Endodermal cell (in vitro differentiated cells): Measurements from ENCODE around the gene PLXNB2. TPM values are rescaled to one million over a fixed set of nuclear protein-coding genes. Genes with fewer than 3 reads are reported as not detected.

Source experiments
- DNase-seq: peaks from one replicate; pipeline ENCODE4 v3.0.0-alpha.2; 2017
- H3K27ac ChIP-seq: 2 replicates; pipeline ENCODE4 v1.5.1; 2013; ENCODE audit warnings: mild to moderate bottlenecking, low read depth, low read length, moderate library complexity
- H3K27me3 ChIP-seq: 2 replicates; pipeline ENCODE4 v1.6.1; 2013; ENCODE audit warnings: mild to moderate bottlenecking, low read length, moderate library complexity; ENCODE audit not compliant: insufficient read depth, control insufficient read depth, poor library complexity, severe bottlenecking
- H3K36me3 ChIP-seq: 2 replicates; pipeline ENCODE4 v1.7.0; 2013; ENCODE audit warnings: mild to moderate bottlenecking, low read length, moderate library complexity; ENCODE audit not compliant: control insufficient read depth, insufficient read depth
- H3K4me1 ChIP-seq: one replicate; pipeline ENCODE4 v1.7.0; 2013; ENCODE audit warnings: low read length; ENCODE audit not compliant: control insufficient read depth, insufficient read depth
- H3K4me3 ChIP-seq: 2 replicates; pipeline ENCODE4 v1.5.1; 2013; ENCODE audit warnings: mild to moderate bottlenecking, low read length, moderate library complexity
- H3K9ac ChIP-seq: 2 replicates; pipeline ENCODE4 v1.6.1; 2013; ENCODE audit warnings: mild to moderate bottlenecking, low read length, moderate library complexity; ENCODE audit not compliant: poor library complexity, severe bottlenecking; ENCODE audit errors: extremely low read depth
- H3K9me3 ChIP-seq: 2 replicates; pipeline ENCODE4 v1.6.1; 2013; ENCODE audit warnings: mild to moderate bottlenecking, low read length, moderate library complexity; ENCODE audit not compliant: control insufficient read depth
- H3K27ac Mint-ChIP-seq: 2 replicates; pipeline ENCODE4 v1.8.0; 2020; ENCODE audit warnings: mixed read lengths
- H3K27me3 Mint-ChIP-seq: 2 replicates; pipeline ENCODE4 v1.8.0; 2021; ENCODE audit warnings: mild to moderate bottlenecking, mixed read lengths; ENCODE audit not compliant: insufficient read depth
- H3K36me3 Mint-ChIP-seq: 2 replicates; pipeline ENCODE4 v1.8.0; 2020; ENCODE audit warnings: low read depth, mixed read lengths
- H3K4me1 Mint-ChIP-seq: 2 replicates; pipeline ENCODE4 v1.8.0; 2020; ENCODE audit warnings: mixed read lengths
- H3K4me3 Mint-ChIP-seq: 2 replicates; pipeline ENCODE4 v1.8.0; 2020; ENCODE audit warnings: mild to moderate bottlenecking, moderate library complexity, mixed read lengths
- H3K9me3 Mint-ChIP-seq: 2 replicates; pipeline ENCODE4 v1.8.0; 2020; ENCODE audit warnings: mild to moderate bottlenecking, mixed read lengths
- WGBS, 2 experiments: methylation state at CpG; one replicate each; pipeline versions ENCODE4 v1.1.5 to v1.1.7; 2013; ENCODE audit warnings: missing lambda C conversion rate in 2 of 2, mixed read lengths in 1 of 2; ENCODE audit not compliant: insufficient coverage in 1 of 2, insufficient read length in 1 of 2; 5-methylcytosine and 5-hydroxymethylcytosine counted together
- total RNA-seq, 2 donors: library from RNA; stranded (reverse); fragmentation: NEBNext Ultra II Directional in 1 of 2; extraction: Animal tissue kit (Norgen Biotek cat#: 25700) in 1 of 2; gene quantifications; 2 replicates in 1 of 2; 3 replicates in 1 of 2; pipeline ENCODE4 v1.2.1, GENCODE V29; 2021
- TF ChIP-seq, protein P1 (sequence below): fragments of 200-600 bp; sonication (generic); conservative IDR thresholded peaks from 2 replicates; pipeline ENCODE4 v1.5.0; 2021; ENCODE audit warnings: antibody characterized with exemption, mild to moderate bottlenecking

PLXNB2 gene
- total RNA-seq, 2 donors from 2014 or later = 94.7 to 97.7 TPM

DNA sequence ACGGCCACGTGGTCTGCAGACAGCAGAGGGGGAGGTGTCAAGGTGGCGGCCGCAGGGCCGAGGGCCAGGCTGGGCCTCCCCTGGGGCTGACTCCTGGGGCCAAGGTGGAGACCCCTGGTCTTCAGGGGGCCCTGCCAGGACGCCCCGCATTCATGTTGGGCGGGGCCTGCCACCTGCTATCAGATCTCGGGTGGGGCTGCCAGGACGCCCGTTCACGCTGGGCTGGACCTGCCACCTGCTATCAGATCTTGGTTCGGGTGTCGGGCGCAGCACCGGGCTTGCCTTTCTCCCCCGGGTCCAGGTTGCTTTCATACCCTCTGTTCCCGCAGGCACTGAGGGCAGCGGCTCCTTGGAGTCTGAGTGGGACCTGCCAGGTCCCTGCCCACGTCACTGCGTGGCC, 21.2 kb downstream of the PLXNB2 start:
- Histone ChIP-seq H3K36me3 (peaks cover 20% of the 10 kb centered on the region), H3K9me3 (no peaks in the 10 kb centered on the region), H3K27me3 (no peaks in the 10 kb centered on the region), H3K9ac (no peak overlapping the region), H3K4me1 (no peaks in the 10 kb centered on the region), H3K4me3 (no peak overlapping the region), H3K27ac (no peak overlapping the region)
- no peaks in the 10 kb centered on the region for H3K4me1 Mint-ChIP-seq
- TF ChIP-seq, protein P1, sequence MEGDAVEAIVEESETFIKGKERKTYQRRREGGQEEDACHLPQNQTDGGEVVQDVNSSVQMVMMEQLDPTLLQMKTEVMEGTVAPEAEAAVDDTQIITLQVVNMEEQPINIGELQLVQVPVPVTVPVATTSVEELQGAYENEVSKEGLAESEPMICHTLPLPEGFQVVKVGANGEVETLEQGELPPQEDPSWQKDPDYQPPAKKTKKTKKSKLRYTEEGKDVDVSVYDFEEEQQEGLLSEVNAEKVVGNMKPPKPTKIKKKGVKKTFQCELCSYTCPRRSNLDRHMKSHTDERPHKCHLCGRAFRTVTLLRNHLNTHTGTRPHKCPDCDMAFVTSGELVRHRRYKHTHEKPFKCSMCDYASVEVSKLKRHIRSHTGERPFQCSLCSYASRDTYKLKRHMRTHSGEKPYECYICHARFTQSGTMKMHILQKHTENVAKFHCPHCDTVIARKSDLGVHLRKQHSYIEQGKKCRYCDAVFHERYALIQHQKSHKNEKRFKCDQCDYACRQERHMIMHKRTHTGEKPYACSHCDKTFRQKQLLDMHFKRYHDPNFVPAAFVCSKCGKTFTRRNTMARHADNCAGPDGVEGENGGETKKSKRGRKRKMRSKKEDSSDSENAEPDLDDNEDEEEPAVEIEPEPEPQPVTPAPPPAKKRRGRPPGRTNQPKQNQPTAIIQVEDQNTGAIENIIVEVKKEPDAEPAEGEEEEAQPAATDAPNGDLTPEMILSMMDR = no peak
- no peaks in the 10 kb centered on the region for H3K27me3 Mint-ChIP-seq
- DNase-seq = no peak
- H3K9me3 Mint-ChIP-seq = no peaks in the 10 kb centered on the region
- 93 to 95% methylated on average over 5 to 21 of the region's 21 CpGs for WGBS, 2 experiments
- no peak overlapping the region for H3K27ac Mint-ChIP-seq
- H3K36me3 Mint-ChIP-seq = peaks cover 26% of the 10 kb centered on the region
- H3K4me3 Mint-ChIP-seq = no peak overlapping the region

DNA sequence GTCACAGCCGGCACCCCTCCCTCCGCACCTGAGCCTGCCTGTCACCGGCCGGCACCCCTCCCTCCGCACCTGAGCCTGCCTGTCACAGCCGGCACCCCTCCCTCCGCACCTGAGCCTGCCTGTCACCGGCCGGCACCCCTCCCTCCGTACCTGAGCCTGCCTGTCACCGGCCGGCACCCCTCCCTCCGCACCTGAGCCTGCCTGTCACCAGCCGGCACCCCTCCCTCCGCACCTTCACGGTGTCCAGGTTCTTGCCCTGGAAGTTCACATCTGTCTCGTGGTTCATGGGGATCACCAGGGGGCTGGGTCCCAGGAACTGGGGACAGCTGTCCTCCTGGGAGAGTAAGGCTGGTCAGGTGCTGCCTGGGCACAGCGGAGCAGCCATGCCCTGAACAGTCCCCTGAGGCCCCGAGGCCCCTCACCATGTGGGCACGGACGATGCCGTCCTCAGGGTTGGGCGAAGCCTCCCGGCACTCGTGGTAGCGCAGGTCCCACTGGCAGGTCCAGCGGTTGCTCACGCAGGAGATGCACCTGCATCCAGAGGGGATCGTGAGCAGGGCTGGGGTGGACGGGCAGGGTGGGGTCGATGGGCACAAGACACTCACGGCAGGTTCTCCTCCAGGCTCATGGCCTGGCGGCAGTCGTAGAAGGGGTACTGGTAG, 21.7 kb downstream of the PLXNB2 start:
- no peak overlapping the region for H3K4me3 Mint-ChIP-seq
- TF ChIP-seq, protein P1 = no peak
- H3K36me3 Mint-ChIP-seq = peaks cover 32% of the 10 kb centered on the region
- no peak overlapping the region for H3K27ac Mint-ChIP-seq
- Histone ChIP-seq H3K36me3 (peaks cover 20% of the 10 kb centered on the region), H3K4me1 (no peaks in the 10 kb centered on the region), H3K9me3 (no peaks in the 10 kb centered on the region), H3K27me3 (no peaks in the 10 kb centered on the region), H3K4me3 (no peak overlapping the region), H3K27ac (no peak overlapping the region), H3K9ac (no peak overlapping the region)
- H3K4me1 Mint-ChIP-seq = no peaks in the 10 kb centered on the region
- no peak for DNase-seq
- H3K27me3 Mint-ChIP-seq = no peaks in the 10 kb centered on the region
- no peaks in the 10 kb centered on the region for H3K9me3 Mint-ChIP-seq
- WGBS, 2 experiments = 95 to 100% methylated on average over 18 to 28 of the region's 34 CpGs

DNA sequence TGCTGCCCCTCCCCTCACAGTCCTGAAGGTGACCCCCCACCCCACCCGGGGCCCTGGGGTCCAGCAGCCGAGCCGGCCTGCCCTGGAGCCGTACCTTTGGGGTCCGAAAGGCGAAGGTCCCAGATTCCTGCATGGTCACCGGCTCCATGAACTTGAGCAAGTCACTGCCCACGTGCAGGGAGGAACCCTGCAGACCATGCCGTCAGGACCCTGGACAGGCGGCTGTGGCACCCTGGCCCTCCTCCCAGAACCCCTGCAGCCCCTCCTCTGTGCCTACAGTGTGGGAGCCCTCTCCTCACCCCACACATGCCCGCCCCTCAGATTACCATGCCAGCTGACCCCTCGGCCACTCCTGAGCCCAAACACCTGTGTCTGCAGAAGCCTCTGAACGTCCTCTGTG, 23.0 kb downstream of the PLXNB2 start:
- Mint-ChIP-seq H3K27ac (no peak overlapping the region), H3K4me1 (no peaks in the 10 kb centered on the region), H3K36me3 (peaks cover 32% of the 10 kb centered on the region), H3K9me3 (no peaks in the 10 kb centered on the region), H3K4me3 (no peak overlapping the region), H3K27me3 (no peaks in the 10 kb centered on the region)
- H3K4me1 ChIP-seq = no peaks in the 10 kb centered on the region
- no peak for DNase-seq
- no peaks in the 10 kb centered on the region for H3K27me3 ChIP-seq
- no peaks in the 10 kb centered on the region for H3K9me3 ChIP-seq
- TF ChIP-seq, protein P1 = no peak
- no peak overlapping the region for H3K27ac ChIP-seq
- no peak overlapping the region for H3K4me3 ChIP-seq
- WGBS, 2 experiments = 87 to 94% methylated on average over 3 to 13 of the region's 13 CpGs
- peaks cover 24% of the 10 kb centered on the region for H3K36me3 ChIP-seq
- H3K9ac ChIP-seq = no peak overlapping the region
